ENCODE results near the gene PEAK3.

DNA sequence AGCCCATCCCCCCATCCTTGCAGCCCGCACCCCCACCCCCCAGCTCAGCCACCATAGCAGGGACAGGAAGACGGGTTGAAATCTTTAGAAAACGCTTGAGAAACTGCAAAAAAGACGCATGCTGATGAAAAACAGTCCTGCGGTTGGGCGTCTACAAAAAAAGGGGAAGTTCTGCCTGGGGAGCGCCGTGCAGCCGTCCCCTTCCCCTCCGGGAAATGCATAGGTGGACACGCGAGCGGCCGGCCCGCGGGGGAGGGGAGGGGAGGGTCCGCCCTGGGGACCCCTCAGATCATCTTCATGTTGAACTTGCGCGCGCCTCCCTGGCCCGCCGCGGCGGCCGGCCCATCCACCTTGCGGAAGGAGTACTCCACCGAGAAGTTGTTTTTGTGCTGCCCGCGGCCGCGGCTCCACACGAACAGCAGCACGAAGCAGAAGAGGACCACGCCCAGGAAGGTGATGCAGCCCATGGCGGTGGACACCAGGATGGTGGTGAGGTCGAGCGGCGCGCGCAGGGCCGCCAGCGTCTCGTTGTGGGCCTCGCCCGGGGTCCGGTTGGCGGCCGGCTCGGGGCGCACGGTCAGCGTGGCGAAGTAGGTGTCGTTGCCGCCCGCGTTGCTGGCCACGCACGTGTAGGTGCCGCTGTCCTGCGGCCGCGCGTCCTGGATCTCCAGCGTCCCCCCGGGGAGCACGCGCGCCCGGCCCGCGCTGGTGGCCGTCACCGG is 7.9 kb upstream of the PEAK3 start:
- TF ChIP-seq, protein P1, sequence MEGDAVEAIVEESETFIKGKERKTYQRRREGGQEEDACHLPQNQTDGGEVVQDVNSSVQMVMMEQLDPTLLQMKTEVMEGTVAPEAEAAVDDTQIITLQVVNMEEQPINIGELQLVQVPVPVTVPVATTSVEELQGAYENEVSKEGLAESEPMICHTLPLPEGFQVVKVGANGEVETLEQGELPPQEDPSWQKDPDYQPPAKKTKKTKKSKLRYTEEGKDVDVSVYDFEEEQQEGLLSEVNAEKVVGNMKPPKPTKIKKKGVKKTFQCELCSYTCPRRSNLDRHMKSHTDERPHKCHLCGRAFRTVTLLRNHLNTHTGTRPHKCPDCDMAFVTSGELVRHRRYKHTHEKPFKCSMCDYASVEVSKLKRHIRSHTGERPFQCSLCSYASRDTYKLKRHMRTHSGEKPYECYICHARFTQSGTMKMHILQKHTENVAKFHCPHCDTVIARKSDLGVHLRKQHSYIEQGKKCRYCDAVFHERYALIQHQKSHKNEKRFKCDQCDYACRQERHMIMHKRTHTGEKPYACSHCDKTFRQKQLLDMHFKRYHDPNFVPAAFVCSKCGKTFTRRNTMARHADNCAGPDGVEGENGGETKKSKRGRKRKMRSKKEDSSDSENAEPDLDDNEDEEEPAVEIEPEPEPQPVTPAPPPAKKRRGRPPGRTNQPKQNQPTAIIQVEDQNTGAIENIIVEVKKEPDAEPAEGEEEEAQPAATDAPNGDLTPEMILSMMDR (IDR thresholded peaks at IDR 0.05): no peak
- TF ChIP-seq POLR2A (IDR thresholded peaks at IDR 0.05): no peak

All from lower leg skin (tissue), 3 donors.